Natural killer cell (primary cell): ENCODE measurements around the gene DGKD. TPM values are rescaled to one million over a fixed set of nuclear protein-coding genes. Genes with fewer than 3 reads are reported as not detected.

Experiments used
- ATAC-seq, 3 donors: fragments of 150-1000 bp in 2 of 3; fragments of 200-7000 bp in 1 of 3; cut with Tn5 transposase; 1 replicate in 1 of 3; 2 replicates in 2 of 3; pipeline ENCODE4 v1.10.0; 2021; ENCODE audit warnings: mild to moderate bottlenecking in 2 of 3, moderate library complexity in 2 of 3
- DNase-seq, 2 donors: peaks; one replicate each; pipeline versions ENCODE4 v3.0.0 to v3.0.0-alpha.2; 2013 to 2021; ENCODE audit warnings: mixed read lengths in 1 of 2
- H3K27ac ChIP-seq: one replicate; pipeline ENCODE4 v1.5.1; 2013; ENCODE audit warnings: mild to moderate bottlenecking, low read length
- H3K27me3 ChIP-seq: one replicate; pipeline ENCODE4 v1.6.1; 2013; ENCODE audit warnings: low read length; ENCODE audit not compliant: control insufficient read depth, insufficient read depth
- H3K36me3 ChIP-seq: one replicate; pipeline ENCODE4 v1.6.1; 2013; ENCODE audit warnings: low read length; ENCODE audit not compliant: control insufficient read depth, insufficient read depth
- H3K4me1 ChIP-seq: one replicate; pipeline ENCODE4 v1.6.1; 2013; ENCODE audit warnings: low read length; ENCODE audit not compliant: control insufficient read depth, insufficient read depth
- H3K4me3 ChIP-seq: one replicate; pipeline ENCODE4 v1.5.1; 2013; ENCODE audit warnings: low read length
- H3K9me3 ChIP-seq: one replicate; pipeline ENCODE4 v1.6.1; 2013; ENCODE audit warnings: low read length; ENCODE audit not compliant: control insufficient read depth, insufficient read depth
- H3K27ac Mint-ChIP-seq, 2 donors: one replicate each; pipeline ENCODE4 v1.8.0; 2022; ENCODE audit warnings: mild to moderate bottlenecking in 2 of 2, mixed read lengths in 2 of 2, moderate library complexity in 1 of 2
- H3K27me3 Mint-ChIP-seq, 2 donors: one replicate each; pipeline ENCODE4 v1.8.0; 2022; ENCODE audit warnings: low read depth in 2 of 2, mixed read lengths in 2 of 2
- H3K36me3 Mint-ChIP-seq: one replicate; pipeline ENCODE4 v1.8.0; 2022; ENCODE audit warnings: mixed read lengths
- H3K4me1 Mint-ChIP-seq, 2 donors: one replicate each; pipeline ENCODE4 v1.8.0; 2022; ENCODE audit warnings: mixed read lengths in 2 of 2
- H3K4me3 Mint-ChIP-seq: one replicate; pipeline ENCODE4 v1.8.0; 2022; ENCODE audit warnings: mild to moderate bottlenecking, moderate library complexity, mixed read lengths
- H3K9me3 Mint-ChIP-seq, 2 donors: one replicate each; pipeline ENCODE4 v1.8.0; 2022; ENCODE audit warnings: mixed read lengths in 2 of 2
- WGBS: methylation state at CpG from one replicate; pipeline ENCODE4 v1.1.7; 2013; ENCODE audit warnings: missing lambda C conversion rate; ENCODE audit not compliant: insufficient coverage; 5-methylcytosine and 5-hydroxymethylcytosine counted together
- intact Hi-C: fragments of 100-400 bp; cut with micrococcal nuclease; formaldehyde crosslinking; loops from one replicate; pipeline ENCODE4 v1.14.2; 2022
- total RNA-seq, 4 donors: library from RNA; stranded (reverse); fragments of 120-200 nt in 1 of 4; gene quantifications; one replicate each; pipeline versions ENCODE4 v1.2.3 to v1.2.4, GENCODE V29; 2013 to 2022
- TF ChIP-seq, protein P1 (sequence below): fragments of 200-600 bp; IDR thresholded peaks from one replicate; pipeline ENCODE4 v1.8.0; 2022; ENCODE audit warnings: antibody characterized with exemption

DGKD gene
- total RNA-seq, 3 donors from 2014 or later (not counting 1 experiment from before 2014, with no cell fraction given): 299 to 456 (median 329) TPM

DNA sequence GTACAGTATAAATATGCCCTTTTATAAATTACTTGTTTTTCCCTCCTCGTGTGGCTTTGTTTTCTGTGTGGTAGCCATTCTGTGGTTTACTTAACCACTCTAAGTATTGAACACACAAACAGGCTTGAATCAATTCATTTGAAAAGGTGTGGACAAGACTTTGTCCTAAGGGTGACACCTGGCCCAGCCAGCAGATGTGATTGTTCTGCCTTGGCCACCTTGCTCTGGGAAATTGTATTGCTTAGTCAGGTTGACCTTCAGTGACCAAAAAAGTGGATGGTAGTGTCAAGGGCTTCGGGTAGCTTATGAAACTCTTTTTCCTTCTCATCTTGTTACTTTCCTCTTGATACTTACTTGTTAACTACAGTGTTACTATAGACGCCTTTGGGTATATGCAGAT is 61.9 kb downstream of the DGKD start:
- H3K4me3 ChIP-seq: no peak overlapping the region
- Mint-ChIP-seq H3K4me3 (no peak overlapping the region), H3K4me1 (peaks cover 67 to 82% of the 10 kb centered on the region in 2 donors), H3K36me3 (peaks cover 7% of the 10 kb centered on the region), H3K9me3 (no peaks in the 10 kb centered on the region), H3K27ac (peak overlapping the region; percentile 12 to 84), H3K27me3 (no peaks in the 10 kb centered on the region)
- H3K27me3 ChIP-seq: no peaks in the 10 kb centered on the region
- H3K4me1 ChIP-seq: peaks cover 67% of the 10 kb centered on the region
- ATAC-seq (no peak), DNase-seq (no peak)
- intact Hi-C loops: loop anchor here (5.0 kb wide), 1 partner anchor 34 kb away; no protein-coding TSS in a partner anchor
- H3K36me3 ChIP-seq: peaks cover 21% of the 10 kb centered on the region
- no peaks in the 10 kb centered on the region for H3K9me3 ChIP-seq
- no peak overlapping the region for H3K27ac ChIP-seq
- TF ChIP-seq, protein P1, sequence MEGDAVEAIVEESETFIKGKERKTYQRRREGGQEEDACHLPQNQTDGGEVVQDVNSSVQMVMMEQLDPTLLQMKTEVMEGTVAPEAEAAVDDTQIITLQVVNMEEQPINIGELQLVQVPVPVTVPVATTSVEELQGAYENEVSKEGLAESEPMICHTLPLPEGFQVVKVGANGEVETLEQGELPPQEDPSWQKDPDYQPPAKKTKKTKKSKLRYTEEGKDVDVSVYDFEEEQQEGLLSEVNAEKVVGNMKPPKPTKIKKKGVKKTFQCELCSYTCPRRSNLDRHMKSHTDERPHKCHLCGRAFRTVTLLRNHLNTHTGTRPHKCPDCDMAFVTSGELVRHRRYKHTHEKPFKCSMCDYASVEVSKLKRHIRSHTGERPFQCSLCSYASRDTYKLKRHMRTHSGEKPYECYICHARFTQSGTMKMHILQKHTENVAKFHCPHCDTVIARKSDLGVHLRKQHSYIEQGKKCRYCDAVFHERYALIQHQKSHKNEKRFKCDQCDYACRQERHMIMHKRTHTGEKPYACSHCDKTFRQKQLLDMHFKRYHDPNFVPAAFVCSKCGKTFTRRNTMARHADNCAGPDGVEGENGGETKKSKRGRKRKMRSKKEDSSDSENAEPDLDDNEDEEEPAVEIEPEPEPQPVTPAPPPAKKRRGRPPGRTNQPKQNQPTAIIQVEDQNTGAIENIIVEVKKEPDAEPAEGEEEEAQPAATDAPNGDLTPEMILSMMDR: no peak
- 60% methylated on average over 2 of the region's 3 CpGs for WGBS

DNA sequence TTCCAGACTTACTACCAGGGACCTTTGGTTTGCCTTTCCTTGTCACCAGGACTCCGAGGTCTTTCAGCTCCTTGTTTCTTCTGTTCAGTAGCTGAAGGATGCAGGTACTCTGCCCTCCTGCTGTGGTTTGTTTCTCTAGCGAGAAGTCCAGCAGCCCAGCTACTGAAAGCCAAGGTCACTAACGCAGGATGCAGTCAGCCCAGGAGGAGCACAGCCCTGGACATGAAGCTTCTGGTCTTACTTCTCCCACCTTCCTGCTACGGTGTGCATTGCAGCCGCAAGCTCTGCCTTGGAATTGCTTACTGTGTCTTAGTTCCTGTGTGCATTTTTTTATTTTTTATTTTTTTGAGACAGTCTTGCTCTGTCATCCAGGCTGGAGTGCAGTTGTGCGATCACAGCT is 62.4 kb downstream of the DGKD start:
- H3K36me3 Mint-ChIP-seq: peaks cover 2% of the 10 kb centered on the region
- H3K4me1 Mint-ChIP-seq: peaks cover 67 to 82% of the 10 kb centered on the region in 2 donors
- Histone ChIP-seq H3K36me3 (peaks cover 16% of the 10 kb centered on the region), H3K4me3 (no peak overlapping the region), H3K9me3 (no peaks in the 10 kb centered on the region), H3K27me3 (no peaks in the 10 kb centered on the region), H3K4me1 (peaks cover 72% of the 10 kb centered on the region), H3K27ac (no peak overlapping the region)
- DNase-seq (no peak), ATAC-seq (no peak)
- 97% methylated on average over 5 of the region's 6 CpGs for WGBS
- TF ChIP-seq, protein P1: no peak
- intact Hi-C loops: loop anchor here (5.0 kb wide), 1 partner anchor 34 kb away; no protein-coding TSS in a partner anchor
- H3K9me3 Mint-ChIP-seq: no peaks in the 10 kb centered on the region
- H3K27me3 Mint-ChIP-seq: no peaks in the 10 kb centered on the region
- H3K4me3 Mint-ChIP-seq: no peak overlapping the region
- H3K27ac Mint-ChIP-seq: peak overlapping the region in 1 of 2 donors; percentile 12

DNA sequence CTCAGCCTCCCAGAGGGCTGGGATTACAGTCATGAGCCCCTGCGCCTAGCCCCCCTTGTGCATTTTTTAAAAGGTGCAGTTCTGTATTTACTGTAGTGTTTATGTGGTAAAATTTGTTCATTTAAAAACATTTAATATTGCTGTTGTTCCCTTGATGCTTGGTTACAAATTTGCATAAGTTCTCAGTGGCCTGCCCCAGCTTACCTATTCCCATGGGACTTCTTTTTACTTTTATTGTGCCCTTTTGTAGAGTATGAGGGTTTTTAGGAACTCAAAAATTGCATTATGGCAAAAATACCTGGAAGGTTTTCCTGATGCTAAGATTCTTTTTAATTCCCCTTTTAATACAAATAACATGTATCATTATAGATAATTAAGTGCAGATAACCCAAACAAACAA is 63.0 kb downstream of the DGKD start:
- Histone ChIP-seq H3K27me3 (no peaks in the 10 kb centered on the region), H3K4me3 (no peak overlapping the region), H3K27ac (no peak overlapping the region), H3K9me3 (no peaks in the 10 kb centered on the region), H3K4me1 (peaks cover 78% of the 10 kb centered on the region), H3K36me3 (peaks cover 16% of the 10 kb centered on the region)
- WGBS: 86% methylated on average over 1 of the region's 1 CpG
- intact Hi-C loops: loop anchor here (5.0 kb wide), 1 partner anchor 35 kb away; no protein-coding TSS in a partner anchor
- H3K27ac Mint-ChIP-seq: peak overlapping the region; percentile 48 to 88
- H3K4me3 Mint-ChIP-seq: no peak overlapping the region
- TF ChIP-seq, protein P1: no peak
- peaks cover 72 to 85% of the 10 kb centered on the region in 2 donors for H3K4me1 Mint-ChIP-seq
- ATAC-seq (no peak), DNase-seq (no peak)
- no peaks in the 10 kb centered on the region for H3K9me3 Mint-ChIP-seq
- H3K27me3 Mint-ChIP-seq: no peaks in the 10 kb centered on the region
- H3K36me3 Mint-ChIP-seq: no peaks in the 10 kb centered on the region
